Esophagus mucosa (tissue), 1 donor: ENCODE data around the gene NR2F2. TPM values are rescaled to one million over a fixed set of nuclear protein-coding genes. Genes with fewer than 3 reads are reported as not detected.
"Not testable (repeated sequence)": the region's sequence is repeated elsewhere in the genome, so short reads cannot be mapped to it uniquely, and the experiment has no call there.

Source experiments
- ATAC-seq: fragments of 200-7000 bp; cut with Tn5 transposase; one replicate; pipeline ENCODE4 v1.9.1; 2020
- total RNA-seq: library from RNA; stranded (reverse); gene quantifications from one replicate; pipeline ENCODE4 v1.2.4, GENCODE V29; 2023
- donor health status: DM: yes; HTN: yes; CAD: no.

The NR2F2 gene
- total RNA-seq, 1 donor from 2014 or later = 6.9 TPM

DNA sequence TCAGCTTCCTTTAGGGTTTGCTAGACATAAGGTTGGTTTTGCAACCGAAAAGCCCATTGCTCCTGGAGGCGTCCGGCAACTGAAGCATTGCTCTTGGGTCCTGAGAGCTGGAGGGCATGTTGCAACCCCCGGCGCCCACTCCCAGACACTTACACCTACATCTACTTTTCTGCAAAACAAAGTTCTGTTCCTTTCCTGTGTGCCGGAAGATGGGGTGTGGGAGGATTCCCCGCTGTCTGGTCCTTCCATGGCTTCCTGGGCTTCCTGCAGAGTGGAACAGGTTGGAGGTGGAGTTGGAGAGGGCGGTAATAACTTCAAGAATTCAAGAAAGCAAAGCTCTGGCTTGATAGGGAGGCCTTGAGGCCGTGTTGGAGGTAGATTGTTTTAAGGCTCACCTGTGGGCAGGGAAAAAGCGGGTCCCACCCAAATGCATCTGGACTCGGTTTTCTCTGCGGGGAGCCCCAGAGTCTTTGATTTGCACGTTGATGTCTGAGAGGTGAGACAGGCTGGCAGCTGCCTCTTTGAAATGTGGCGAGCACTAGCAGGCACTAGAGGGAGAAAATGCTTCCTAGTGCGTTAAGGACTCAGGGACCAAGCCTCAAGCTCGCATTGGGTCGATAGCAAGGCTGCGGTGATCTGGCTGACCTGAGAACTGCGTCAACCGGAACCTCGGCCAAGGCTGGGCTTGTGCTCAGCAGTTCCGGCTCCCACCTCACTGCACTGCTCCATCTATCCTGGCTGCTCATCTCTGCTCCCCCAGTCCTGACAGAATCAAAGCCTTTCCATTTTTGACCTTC, 39.5 kb downstream of the NR2F2 start:
- ATAC-seq = no peak

DNA sequence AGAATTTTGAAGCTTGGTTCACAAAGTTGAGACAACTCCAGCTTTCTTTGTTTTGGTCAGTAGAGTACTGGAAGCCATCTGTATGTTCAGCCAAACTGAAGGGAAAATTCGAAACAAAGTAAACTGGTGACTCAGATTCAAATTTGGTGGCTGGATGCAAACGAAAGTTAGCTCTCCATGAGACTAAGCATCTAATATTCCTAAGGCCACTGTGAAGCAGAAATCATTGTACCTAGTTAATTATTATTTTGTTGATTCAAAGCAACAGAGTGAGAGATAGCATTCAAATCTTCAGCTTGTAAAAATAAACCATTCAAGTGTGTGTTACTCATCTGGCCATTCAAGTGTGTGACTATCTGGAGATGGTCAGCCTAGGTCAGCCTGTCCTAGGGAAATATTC, 42.1 kb downstream of the NR2F2 start:
- no peak for ATAC-seq

DNA sequence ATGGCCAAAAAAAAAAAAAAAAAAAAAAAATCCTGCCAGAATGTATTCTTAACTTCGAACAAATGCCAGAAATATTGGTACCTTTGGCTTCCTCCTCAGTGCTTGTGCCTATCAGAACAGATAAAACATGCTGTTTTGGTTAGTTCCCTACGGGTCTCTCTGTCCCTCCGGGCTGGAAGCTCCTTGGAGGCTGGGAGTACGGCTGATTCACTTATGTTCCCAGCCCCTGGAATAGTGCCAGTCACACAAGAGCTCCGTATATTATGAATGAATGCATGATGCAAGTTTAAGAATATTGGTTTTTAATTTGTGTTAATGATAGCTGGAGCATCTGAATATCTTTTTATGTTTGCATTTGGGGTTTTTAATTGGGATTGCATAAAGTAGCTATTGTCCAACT, 44.0 kb downstream of the NR2F2 start:
- no peak for ATAC-seq

DNA sequence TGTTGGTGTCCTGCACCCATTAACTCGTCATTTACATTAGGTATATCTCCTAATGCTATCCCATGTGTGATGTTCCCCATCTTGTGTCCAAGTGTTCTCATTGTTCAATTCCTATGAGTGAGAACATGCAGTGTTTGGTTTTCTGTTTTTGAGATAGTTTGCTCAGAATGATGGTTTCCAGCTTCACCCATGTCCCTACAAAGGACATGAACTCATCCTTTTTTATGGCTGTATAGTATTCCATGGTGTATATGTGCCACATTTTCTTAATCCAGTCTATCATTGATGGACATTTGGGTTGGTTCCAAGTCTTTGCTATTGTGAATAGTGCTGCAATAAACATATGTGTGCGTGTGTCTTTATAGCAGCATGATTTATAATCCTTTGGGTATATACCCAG, 49.1 kb downstream of the NR2F2 start:
- ATAC-seq = not testable (repeated sequence)

DNA sequence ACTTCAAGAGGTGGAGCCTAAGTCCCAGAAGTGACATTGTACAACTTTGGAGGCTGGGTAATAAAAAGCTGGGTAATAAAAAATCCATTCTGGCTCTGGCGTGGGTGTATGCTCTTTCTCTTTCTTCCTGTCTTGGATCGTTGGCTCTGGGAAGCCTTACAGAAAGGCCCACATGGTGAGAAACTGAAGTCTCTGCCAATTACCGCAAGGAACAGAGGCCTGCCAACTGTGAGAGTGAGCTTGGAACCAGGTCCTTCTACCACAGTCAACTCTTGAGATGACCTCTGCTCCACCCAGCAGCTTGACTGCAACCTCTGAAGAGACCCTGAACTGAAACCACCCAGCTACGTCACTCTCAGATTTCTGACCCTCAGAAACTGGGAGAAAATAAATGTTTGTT, 51.0 kb downstream of the NR2F2 start:
- ATAC-seq = no peak

DNA sequence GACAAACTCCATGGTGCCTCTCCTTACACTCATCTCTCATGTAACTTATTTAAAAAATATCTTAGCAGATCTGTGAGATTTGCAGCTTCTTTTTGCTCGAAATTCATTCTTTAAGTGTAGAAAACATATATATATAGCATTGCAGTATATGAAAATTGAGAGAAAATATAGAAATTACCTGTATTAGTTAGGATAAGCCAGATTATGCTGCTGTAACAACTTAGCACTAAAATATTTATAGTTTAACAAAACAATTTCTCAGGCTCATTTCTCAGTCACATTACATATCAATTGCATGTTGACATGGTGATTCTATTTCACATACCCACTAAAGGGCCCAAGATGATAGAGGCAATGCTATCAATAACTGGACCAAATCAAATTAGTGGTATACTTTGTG, 54.7 kb downstream of the NR2F2 start:
- ATAC-seq = no peak

DNA sequence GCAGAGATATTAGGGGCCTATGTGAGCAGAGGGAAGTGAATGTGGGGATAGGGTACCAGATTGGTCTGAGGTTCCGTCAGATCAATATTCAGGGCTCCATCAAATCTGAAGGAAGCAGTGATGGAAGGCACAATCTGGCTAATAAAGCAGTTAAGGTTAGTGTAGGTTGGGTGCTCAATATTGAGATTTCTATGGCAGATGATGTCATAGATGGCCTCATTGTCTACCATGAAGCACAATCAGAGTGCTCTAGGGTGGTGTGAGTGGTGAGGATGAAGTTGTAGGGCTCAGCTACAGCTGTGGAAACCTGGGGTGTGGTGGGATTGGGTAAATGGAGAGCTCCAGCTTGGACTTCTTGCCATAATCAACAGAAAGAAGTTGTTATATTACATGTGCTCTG, 58.2 kb downstream of the NR2F2 start:
- ATAC-seq = no peak
